CD14-positive monocyte (primary cell): ENCODE measurements around the gene MACROD2. TPM values are rescaled to one million over a fixed set of nuclear protein-coding genes. Genes with fewer than 3 reads are reported as not detected.

Source experiments
- DNase-seq, 3 donors: peaks; one replicate each; pipeline ENCODE4 v3.0.0-alpha.2; 2011 to 2022
- H2AFZ ChIP-seq: 2 replicates; pipeline ENCODE4 v1.6.0; 2012; ENCODE audit warnings: mild to moderate bottlenecking, low read depth, low read length, inconsistent platforms; ENCODE audit not compliant: insufficient read depth, poor library complexity, severe bottlenecking
- H3K27ac ChIP-seq, 2 donors: 1 replicate in 1 of 2; 2 replicates in 1 of 2; pipeline ENCODE4 v1.5.1; 2012 to 2013; ENCODE audit warnings: low read length in 2 of 2, control low read depth in 1 of 2, inconsistent platforms in 1 of 2, low read depth in 1 of 2, mild to moderate bottlenecking in 1 of 2
- H3K27me3 ChIP-seq, 2 donors: one replicate each; pipeline versions ENCODE4 v1.6.0 to v1.6.1; 2011 to 2013; ENCODE audit warnings: low read length in 2 of 2; ENCODE audit not compliant: control insufficient read depth in 2 of 2, insufficient read depth in 2 of 2
- H3K36me3 ChIP-seq, 2 donors: replicated peaks in 1 of 2; 1 replicate in 1 of 2; 2 replicates in 1 of 2; pipeline versions ENCODE4 v1.5.1 to v1.6.1; 2012 to 2013; ENCODE audit warnings: low read length in 2 of 2, control low read depth in 1 of 2, inconsistent platforms in 1 of 2, mild to moderate bottlenecking in 1 of 2; ENCODE audit not compliant: insufficient read depth in 2 of 2, control insufficient read depth in 1 of 2
- H3K4me1 ChIP-seq, 2 donors: 1 replicate in 1 of 2; 2 replicates in 1 of 2; pipeline versions ENCODE4 v1.5.1 to v1.6.1; 2012 to 2013; ENCODE audit warnings: low read length in 2 of 2, control low read depth in 1 of 2, inconsistent platforms in 1 of 2, mild to moderate bottlenecking in 1 of 2, moderate library complexity in 1 of 2; ENCODE audit not compliant: insufficient read depth in 2 of 2, control insufficient read depth in 1 of 2
- H3K4me2 ChIP-seq: replicated peaks from 2 replicates; pipeline ENCODE3; 2012; ENCODE audit warnings: low read length, moderate library complexity, mild to moderate bottlenecking; ENCODE audit not compliant: poor library complexity, severe bottlenecking; ENCODE audit errors: extremely low read depth
- H3K4me3 ChIP-seq, 3 experiments: fragments of 200-600 bp in 1 of 3; sonication (generic) in 1 of 3; replicated peaks in 1 of 3; 1 replicate in 2 of 3; 2 replicates in 1 of 3; pipeline ENCODE4 v1.5.1; 2011 to 2013; ENCODE audit warnings: low read length in 3 of 3, mild to moderate bottlenecking in 3 of 3, control low read depth in 2 of 3, low read depth in 2 of 3, inconsistent platforms in 1 of 3, moderate library complexity in 1 of 3
- H3K79me2 ChIP-seq: 2 replicates; pipeline ENCODE4 v1.6.0; 2012; ENCODE audit warnings: mild to moderate bottlenecking, control low read depth, inconsistent platforms, low read length, moderate library complexity; ENCODE audit not compliant: insufficient read depth
- H3K9ac ChIP-seq: 2 replicates; pipeline ENCODE4 v1.6.0; 2017; ENCODE audit warnings: low read length, mild to moderate bottlenecking; ENCODE audit not compliant: insufficient read depth, poor library complexity, severe bottlenecking
- H3K9me3 ChIP-seq, 2 donors: replicated peaks in 1 of 2; 1 replicate in 1 of 2; 2 replicates in 1 of 2; pipeline versions ENCODE4 v1.5.1 to v1.6.1; 2012 to 2013; ENCODE audit warnings: low read length in 2 of 2, control low read depth in 1 of 2; ENCODE audit not compliant: control insufficient read depth in 1 of 2, insufficient read depth in 1 of 2
- H4K20me1 ChIP-seq: 2 replicates; pipeline ENCODE4 v1.6.0; 2012; ENCODE audit warnings: mild to moderate bottlenecking, low read length, control low read depth, moderate library complexity; ENCODE audit not compliant: insufficient read depth
- H3K27ac Mint-ChIP-seq, 7 donors: one replicate each; pipeline ENCODE4 v1.8.0; 2020; ENCODE audit warnings: mild to moderate bottlenecking in 7 of 7, mixed read lengths in 7 of 7, moderate library complexity in 6 of 7, inconsistent platforms in 2 of 7
- H3K27me3 Mint-ChIP-seq, 3 donors: one replicate each; pipeline ENCODE4 v1.8.0; 2021 to 2022; ENCODE audit warnings: low read depth in 3 of 3, mild to moderate bottlenecking in 3 of 3, mixed read lengths in 3 of 3, moderate library complexity in 3 of 3, inconsistent platforms in 1 of 3
- H3K36me3 Mint-ChIP-seq, 2 donors: one replicate each; pipeline ENCODE4 v1.8.0; 2020; ENCODE audit warnings: mixed read lengths in 2 of 2, inconsistent platforms in 1 of 2, mild to moderate bottlenecking in 1 of 2
- H3K4me1 Mint-ChIP-seq: one replicate; pipeline ENCODE4 v1.8.0; 2020; ENCODE audit warnings: mild to moderate bottlenecking, mixed read lengths
- H3K4me3 Mint-ChIP-seq, 2 donors: one replicate each; pipeline ENCODE4 v1.8.0; 2020; ENCODE audit warnings: mild to moderate bottlenecking in 2 of 2, mixed read lengths in 2 of 2, moderate library complexity in 1 of 2
- H3K9me3 Mint-ChIP-seq, 7 donors: one replicate each; pipeline ENCODE4 v1.8.0; 2020 to 2022; ENCODE audit warnings: mixed read lengths in 7 of 7, mild to moderate bottlenecking in 6 of 7, moderate library complexity in 6 of 7, inconsistent platforms in 2 of 7
- WGBS: methylation state at CpG from one replicate; pipeline ENCODE4 v1.1.5; 2013; ENCODE audit warnings: missing lambda C conversion rate; ENCODE audit not compliant: insufficient coverage; 5-methylcytosine and 5-hydroxymethylcytosine counted together
- intact Hi-C, 2 donors: fragments of 100-400 bp; cut with micrococcal nuclease; formaldehyde crosslinking; loops; one replicate each; pipeline versions ENCODE4 v1.15.0 to v1.15.1; 2023
- polyA plus RNA-seq, 3 donors: library from polyadenylated mRNA; depleted of rRNA in 1 of 3; unstranded in 2 of 3; stranded (reverse) in 1 of 3; fragments of 300-500 nt in 2 of 3; fragments of >200 nt in 1 of 3; fragmentation: Illumina TruSeq in 2 of 3; gene quantifications; 1 replicate in 2 of 3; 2 replicates in 1 of 3; pipeline ENCODE4 v1.2.3, GENCODE V29; 2012 to 2021
- TF ChIP-seq, protein P1 (sequence below): fragments of 200-600 bp; IDR thresholded peaks from one replicate; pipeline ENCODE4 v1.8.0; 2022; ENCODE audit warnings: antibody characterized with exemption, mild to moderate bottlenecking

MACROD2 gene
- polyA plus RNA-seq, 3 donors: 0.23 TPM; not detected in 2

- H3K36me3 Mint-ChIP-seq: no peaks in the 10 kb centered on the region
These were observed 770.0 kb downstream of the MACROD2 start for GRCh38 chr20:14765370-14765701.

DNA sequence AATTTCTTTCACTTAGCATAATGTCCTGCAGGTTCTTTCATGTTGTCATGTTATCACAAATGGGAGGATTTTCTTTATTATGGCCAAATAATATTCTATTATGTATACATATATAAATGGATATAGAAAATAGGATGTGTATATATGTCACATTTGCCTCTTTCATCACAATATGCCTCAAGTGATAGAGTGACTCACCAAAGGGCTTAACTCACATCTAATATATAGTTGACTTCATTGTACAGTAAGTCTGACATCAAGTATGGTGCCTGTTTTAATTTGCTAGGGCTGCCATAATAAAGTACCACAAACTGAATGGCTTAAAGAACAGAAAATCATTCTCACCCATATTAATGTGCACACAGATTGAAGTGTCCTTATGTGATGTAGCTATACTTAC, 778.2 kb downstream of the MACROD2 start:
- H3K9ac ChIP-seq: no peak overlapping the region
- H3K4me2 ChIP-seq: no peak overlapping the region
- peaks cover 0 to 10% (median 3%) of the 10 kb centered on the region in 7 donors for H3K9me3 Mint-ChIP-seq
- no peaks in the 10 kb centered on the region for H3K27me3 ChIP-seq
- H2AFZ ChIP-seq: no peak overlapping the region
- H3K27ac Mint-ChIP-seq: no peak overlapping the region
- H3K27ac ChIP-seq: no peak overlapping the region
- no peaks in the 10 kb centered on the region for H3K27me3 Mint-ChIP-seq
- no peaks in the 10 kb centered on the region for H3K4me1 Mint-ChIP-seq
- no peak overlapping the region for H3K4me3 ChIP-seq
- H3K36me3 ChIP-seq: no peaks in the 10 kb centered on the region
- H3K36me3 Mint-ChIP-seq: no peaks in the 10 kb centered on the region
- no peaks in the 10 kb centered on the region for H4K20me1 ChIP-seq
- H3K79me2 ChIP-seq: no peaks in the 10 kb centered on the region
- H3K4me1 ChIP-seq: no peaks in the 10 kb centered on the region
- H3K4me3 Mint-ChIP-seq: no peak overlapping the region
- intact Hi-C loops: no loop called here
- TF ChIP-seq, protein P1, sequence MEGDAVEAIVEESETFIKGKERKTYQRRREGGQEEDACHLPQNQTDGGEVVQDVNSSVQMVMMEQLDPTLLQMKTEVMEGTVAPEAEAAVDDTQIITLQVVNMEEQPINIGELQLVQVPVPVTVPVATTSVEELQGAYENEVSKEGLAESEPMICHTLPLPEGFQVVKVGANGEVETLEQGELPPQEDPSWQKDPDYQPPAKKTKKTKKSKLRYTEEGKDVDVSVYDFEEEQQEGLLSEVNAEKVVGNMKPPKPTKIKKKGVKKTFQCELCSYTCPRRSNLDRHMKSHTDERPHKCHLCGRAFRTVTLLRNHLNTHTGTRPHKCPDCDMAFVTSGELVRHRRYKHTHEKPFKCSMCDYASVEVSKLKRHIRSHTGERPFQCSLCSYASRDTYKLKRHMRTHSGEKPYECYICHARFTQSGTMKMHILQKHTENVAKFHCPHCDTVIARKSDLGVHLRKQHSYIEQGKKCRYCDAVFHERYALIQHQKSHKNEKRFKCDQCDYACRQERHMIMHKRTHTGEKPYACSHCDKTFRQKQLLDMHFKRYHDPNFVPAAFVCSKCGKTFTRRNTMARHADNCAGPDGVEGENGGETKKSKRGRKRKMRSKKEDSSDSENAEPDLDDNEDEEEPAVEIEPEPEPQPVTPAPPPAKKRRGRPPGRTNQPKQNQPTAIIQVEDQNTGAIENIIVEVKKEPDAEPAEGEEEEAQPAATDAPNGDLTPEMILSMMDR: no peak
- no peak for DNase-seq
- H3K9me3 ChIP-seq: peaks cover 2% of the 10 kb centered on the region in 2 donors

More at GRCh38 chr20:14765370-14765701, 770.0 kb downstream of the MACROD2 start:
- Histone ChIP-seq H3K79me2 (no peaks in the 10 kb centered on the region), H3K9ac (no peak overlapping the region), H4K20me1 (no peaks in the 10 kb centered on the region), H3K36me3 (no peaks in the 10 kb centered on the region), H3K4me3 (no peak overlapping the region), H3K4me1 (no peaks in the 10 kb centered on the region), H2AFZ (no peak overlapping the region), H3K27ac (no peak overlapping the region), H3K9me3 (peaks cover 5 to 8% of the 10 kb centered on the region in 2 donors), H3K27me3 (no peaks in the 10 kb centered on the region), H3K4me2 (no peak overlapping the region)
- Mint-ChIP-seq H3K4me3 (no peak overlapping the region), H3K4me1 (no peaks in the 10 kb centered on the region), H3K27ac (no peak overlapping the region), H3K27me3 (peaks cover 0 to 3% (median 0%) of the 10 kb centered on the region in 3 donors), H3K9me3 (peaks cover 4 to 18% (median 9%) of the 10 kb centered on the region in 7 donors)
- no CpG with 5 or more reads among the region's 3 CpGs for WGBS
- TF ChIP-seq, protein P1: no peak
- intact Hi-C loops: no loop called here
- DNase-seq: no peak
